H9 (cell line): ENCODE data around the gene MED22. TPM values are rescaled to one million over a fixed set of nuclear protein-coding genes. Genes with fewer than 3 reads are reported as not detected.

Source experiments
- DNase-seq: peaks from one replicate; pipeline ENCODE4 v3.0.0-alpha.2; 2017
- H2AFZ ChIP-seq: one replicate; pipeline ENCODE4 v1.6.1; 2013; ENCODE audit warnings: mild to moderate bottlenecking, low read length, control low read depth, moderate library complexity
- H2AK5ac ChIP-seq: 2 replicates; pipeline ENCODE4 v1.6.1; 2013; ENCODE audit warnings: low read length, control low read depth, mixed read lengths; ENCODE audit not compliant: insufficient read length
- H2BK120ac ChIP-seq: one replicate; pipeline ENCODE4 v1.6.1; 2013; ENCODE audit warnings: low read depth, mild to moderate bottlenecking, low read length, control low read depth, inconsistent platforms; ENCODE audit not compliant: poor library complexity, severe bottlenecking
- H2BK12ac ChIP-seq: 2 replicates; pipeline ENCODE4 v1.6.1; 2013; ENCODE audit warnings: low read length, control low read depth, mixed read lengths, low read depth; ENCODE audit not compliant: insufficient read length
- H2BK15ac ChIP-seq: 2 replicates; pipeline ENCODE4 v1.6.1; 2013; ENCODE audit warnings: low read depth, low read length, control low read depth
- H2BK20ac ChIP-seq: one replicate; pipeline ENCODE4 v1.6.1; 2013; ENCODE audit warnings: low read depth, mild to moderate bottlenecking, low read length, control low read depth, inconsistent platforms; ENCODE audit not compliant: poor library complexity, severe bottlenecking
- H2BK5ac ChIP-seq: 2 replicates; pipeline ENCODE4 v1.6.1; 2013; ENCODE audit warnings: low read length, control low read depth, mixed read lengths; ENCODE audit not compliant: insufficient read length
- H3K14ac ChIP-seq: 2 replicates; pipeline ENCODE4 v1.6.1; 2013; ENCODE audit warnings: low read length, control low read depth; ENCODE audit not compliant: insufficient read depth
- H3K18ac ChIP-seq: 2 replicates; pipeline ENCODE4 v1.6.1; 2013; ENCODE audit warnings: low read depth, mild to moderate bottlenecking, mixed read lengths, low read length, control low read depth; ENCODE audit not compliant: insufficient read length
- H3K23ac ChIP-seq: 2 replicates; pipeline ENCODE4 v1.6.1; 2013; ENCODE audit warnings: low read length, control low read depth, mixed read lengths, low read depth; ENCODE audit not compliant: insufficient read length
- H3K23me2 ChIP-seq: 2 replicates; pipeline ENCODE4 v1.6.1; 2013; ENCODE audit warnings: low read depth, mild to moderate bottlenecking, mixed read lengths, low read length, control low read depth; ENCODE audit not compliant: insufficient read length, poor library complexity, severe bottlenecking
- H3K27ac ChIP-seq: 2 replicates; pipeline ENCODE4 v1.5.1; 2013; ENCODE audit warnings: low read length, control low read depth, mixed read lengths, low read depth; ENCODE audit not compliant: insufficient read length
- H3K27me3 ChIP-seq: 2 replicates; pipeline ENCODE4 v1.6.1; 2013; ENCODE audit warnings: low read length, control low read depth, inconsistent platforms; ENCODE audit not compliant: insufficient read depth
- H3K4ac ChIP-seq: 2 replicates; pipeline ENCODE4 v1.6.1; 2013; ENCODE audit warnings: low read depth, mild to moderate bottlenecking, control low read depth, inconsistent platforms, low read length, moderate library complexity
- H3K4me1 ChIP-seq: 2 replicates; pipeline ENCODE4 v1.6.1; 2013; ENCODE audit warnings: low read length, control low read depth, inconsistent platforms; ENCODE audit not compliant: insufficient read depth
- H3K4me2 ChIP-seq: 2 replicates; pipeline ENCODE4 v1.6.1; 2013; ENCODE audit warnings: low read length, control low read depth, mixed read lengths; ENCODE audit not compliant: insufficient read length, insufficient read depth
- H3K56ac ChIP-seq: 2 replicates; pipeline ENCODE4 v1.6.1; 2013; ENCODE audit warnings: low read depth, mild to moderate bottlenecking, mixed read lengths, low read length, control low read depth; ENCODE audit not compliant: insufficient read length
- H3K79me1 ChIP-seq: 2 replicates; pipeline ENCODE4 v1.6.1; 2013; ENCODE audit warnings: low read depth, mild to moderate bottlenecking, moderate library complexity, low read length, control low read depth, inconsistent platforms; ENCODE audit not compliant: insufficient read depth, poor library complexity, severe bottlenecking
- H3K79me2 ChIP-seq: 2 replicates; pipeline ENCODE4 v1.6.1; 2013; ENCODE audit warnings: low read length, control low read depth, inconsistent platforms; ENCODE audit not compliant: insufficient read depth
- H3K9ac ChIP-seq: 2 replicates; pipeline ENCODE4 v1.6.1; 2013; ENCODE audit warnings: low read length, control low read depth, mixed read lengths; ENCODE audit not compliant: insufficient read length; ENCODE audit errors: extremely low read depth
- H3K9me3 ChIP-seq: one replicate; pipeline ENCODE4 v1.6.1; 2013; ENCODE audit warnings: low read depth, low read length, inconsistent platforms; ENCODE audit not compliant: control insufficient read depth
- H3T11ph ChIP-seq: one replicate; pipeline ENCODE4 v1.6.1; 2013; ENCODE audit warnings: mild to moderate bottlenecking, low read length, control low read depth, inconsistent platforms
- H4K20me1 ChIP-seq: one replicate; pipeline ENCODE4 v1.6.1; 2013; ENCODE audit not compliant: control insufficient read depth, insufficient read length, insufficient read depth
- H4K5ac ChIP-seq: 2 replicates; pipeline ENCODE4 v1.6.1; 2013; ENCODE audit warnings: low read depth, mild to moderate bottlenecking, mixed read lengths, low read length, control low read depth; ENCODE audit not compliant: insufficient read length
- H4K8ac ChIP-seq: replicated peaks from 2 replicates; pipeline ENCODE4 v1.6.1; 2013; ENCODE audit warnings: low read length, control low read depth, mixed read lengths, low read depth; ENCODE audit not compliant: insufficient read length
- H4K91ac ChIP-seq: 2 replicates; pipeline ENCODE4 v1.6.1; 2013; ENCODE audit warnings: low read depth, mild to moderate bottlenecking, moderate library complexity, mixed read lengths, low read length, control low read depth; ENCODE audit not compliant: insufficient read length
- H3K27ac Mint-ChIP-seq, 3 experiments: 2 replicates in 2 of 3; 3 replicates in 1 of 3; pipeline ENCODE4 v1.8.0; 2020 to 2021; ENCODE audit warnings: mixed read lengths in 3 of 3, mild to moderate bottlenecking in 1 of 3, moderate library complexity in 1 of 3
- H3K27me3 Mint-ChIP-seq: 2 replicates; pipeline ENCODE4 v1.8.0; 2021; ENCODE audit warnings: low read depth, mild to moderate bottlenecking, moderate library complexity, mixed read lengths
- H3K36me3 Mint-ChIP-seq, 3 experiments: 2 replicates in 2 of 3; 3 replicates in 1 of 3; pipeline ENCODE4 v1.8.0; 2020 to 2021; ENCODE audit warnings: low read depth in 3 of 3, mixed read lengths in 3 of 3; ENCODE audit not compliant: insufficient read depth in 1 of 3
- H3K4me1 Mint-ChIP-seq, 2 experiments: 2 replicates each; pipeline ENCODE4 v1.8.0; 2020; ENCODE audit warnings: mixed read lengths in 2 of 2
- H3K4me3 Mint-ChIP-seq, 2 experiments: 2 replicates in 1 of 2; 3 replicates in 1 of 2; pipeline ENCODE4 v1.8.0; 2020 to 2021; ENCODE audit warnings: mild to moderate bottlenecking in 2 of 2, mixed read lengths in 2 of 2, moderate library complexity in 1 of 2
- H3K9me3 Mint-ChIP-seq, 2 experiments: 2 replicates in 1 of 2; 3 replicates in 1 of 2; pipeline ENCODE4 v1.8.0; 2020; ENCODE audit warnings: mild to moderate bottlenecking in 2 of 2, mixed read lengths in 2 of 2, moderate library complexity in 1 of 2
- CTCF ChIP-seq: fragments of 200-600 bp; sonication (generic); conservative IDR thresholded peaks from 3 replicates; pipeline ENCODE4 v1.8.0; 2021; ENCODE audit warnings: antibody characterized with exemption, mild to moderate bottlenecking
- WGBS: extraction: QIAGEN DNeasy Blood & Tissue Kit; methylation state at CpG from one replicate; pipeline ENCODE4 v1.1.7; 2013; ENCODE audit warnings: missing lambda C conversion rate, low lambda C conversion rate, mixed read lengths; ENCODE audit not compliant: insufficient read length; ENCODE audit errors: extremely low coverage; 5-methylcytosine and 5-hydroxymethylcytosine counted together
- total RNA-seq: library from RNA; stranded (reverse); gene quantifications from 2 replicates; pipeline ENCODE4 v1.2.1, GENCODE V29; 2021

MED22 gene
- total RNA-seq, 1 experiment from 2014 or later, result 60.1 TPM

GRCh38 chr9:133369422-133369821 is 21.5 kb upstream of the MED22 start:
- no peak overlapping the region for H4K91ac ChIP-seq
- H2BK15ac ChIP-seq, result no peak overlapping the region
- no peak overlapping the region for H3K4ac ChIP-seq
- H4K8ac ChIP-seq, result no peak overlapping the region
- Mint-ChIP-seq H3K4me3 (no peak overlapping the region), H3K4me1 (peaks cover 4 to 7% of the 10 kb centered on the region in 2 experiments), H3K36me3 (peaks cover 25 to 78% (median 61%) of the 10 kb centered on the region in 3 experiments; a peak in 6 of 7 replicates), H3K27ac (peak overlapping the region in 1 of 3 experiments; percentile 65; a peak in 2 of 7 replicates), H3K9me3 (no peaks in the 10 kb centered on the region), H3K27me3 (no peaks in the 10 kb centered on the region)
- no peak overlapping the region for H3K18ac ChIP-seq
- no peak overlapping the region for H2BK20ac ChIP-seq
- no peak overlapping the region for H3K23ac ChIP-seq
- no peak for TF ChIP-seq CTCF
- no peak overlapping the region for H2BK5ac ChIP-seq
- H2AFZ ChIP-seq, result no peak overlapping the region
- H4K5ac ChIP-seq, result no peak overlapping the region
- no peaks in the 10 kb centered on the region for H3K27me3 ChIP-seq
- no peak overlapping the region for H2BK12ac ChIP-seq
- no peak overlapping the region for H3K56ac ChIP-seq
- H3K4me2 ChIP-seq, result no peak overlapping the region
- no peaks in the 10 kb centered on the region for H3K23me2 ChIP-seq
- H3K14ac ChIP-seq, result no peak overlapping the region
- H3T11ph ChIP-seq, result no peak overlapping the region
- no peak overlapping the region for H2AK5ac ChIP-seq
- peaks cover 34% of the 10 kb centered on the region for H3K79me1 ChIP-seq
- H3K9me3 ChIP-seq, result no peaks in the 10 kb centered on the region
- H4K20me1 ChIP-seq, result no peaks in the 10 kb centered on the region
- no peak for DNase-seq
- H2BK120ac ChIP-seq, result no peak overlapping the region
- peaks cover 54% of the 10 kb centered on the region; the same call in 1 of the 2 replicates for H3K79me2 ChIP-seq
- no peaks in the 10 kb centered on the region for H3K4me1 ChIP-seq
- no peak overlapping the region for H3K27ac ChIP-seq
- WGBS, result no CpG with 5 or more reads among the region's 6 CpGs
- H3K9ac ChIP-seq, result no peak overlapping the region
